Measurements from ENCODE around the gene DPP6.

DPP6 gene

DNA sequence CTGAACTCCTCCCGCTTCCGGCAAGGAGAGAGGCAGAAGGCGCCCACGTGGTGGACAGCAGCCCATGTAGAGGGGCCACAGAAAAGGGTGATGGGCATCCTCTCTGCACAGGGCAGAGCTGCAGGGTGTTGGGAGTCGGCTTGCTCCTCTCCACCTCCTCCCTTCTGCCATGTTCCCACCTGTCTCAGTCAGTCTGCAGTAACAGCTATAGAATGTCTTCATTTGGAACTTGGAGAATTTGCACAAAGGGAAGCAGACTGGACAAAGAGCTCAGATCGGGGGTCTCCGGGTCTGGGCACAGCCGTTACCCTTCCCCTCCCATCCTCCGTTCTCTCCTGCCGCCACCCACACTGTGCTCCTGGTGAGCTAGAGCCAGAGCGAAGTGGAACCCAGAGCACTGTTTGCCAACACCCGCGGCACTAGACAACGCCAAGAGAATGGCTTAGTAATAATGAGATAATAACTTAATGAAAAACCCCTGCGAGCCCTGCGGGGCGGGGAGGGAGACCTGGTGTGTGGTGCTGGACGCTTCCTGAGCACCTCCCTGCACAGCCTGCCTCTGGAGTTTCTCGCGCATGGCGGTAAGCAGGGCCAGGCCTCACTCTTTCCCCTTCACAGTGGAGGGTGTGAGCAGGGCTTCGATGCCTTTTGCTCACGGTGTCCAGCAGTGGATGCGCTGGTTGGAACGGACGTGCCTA lies 696.0 kb downstream of the DPP6 start:
- no peaks in the 10 kb centered on the region for H3K9me3 ChIP-seq (ENCODE audit: severe bottlenecking)
- peaks cover 83% of the 10 kb centered on the region for H3K27me3 ChIP-seq (ENCODE audit: insufficient read depth, low read depth, severe bottlenecking)
- H3K27ac ChIP-seq = no peak overlapping the region
- DNase-seq = no peak
- no peak overlapping the region for H3K4me3 ChIP-seq (ENCODE audit: low read depth, low read length)
- no peaks in the 10 kb centered on the region for H3K36me3 ChIP-seq
- TF ChIP-seq, protein P1, sequence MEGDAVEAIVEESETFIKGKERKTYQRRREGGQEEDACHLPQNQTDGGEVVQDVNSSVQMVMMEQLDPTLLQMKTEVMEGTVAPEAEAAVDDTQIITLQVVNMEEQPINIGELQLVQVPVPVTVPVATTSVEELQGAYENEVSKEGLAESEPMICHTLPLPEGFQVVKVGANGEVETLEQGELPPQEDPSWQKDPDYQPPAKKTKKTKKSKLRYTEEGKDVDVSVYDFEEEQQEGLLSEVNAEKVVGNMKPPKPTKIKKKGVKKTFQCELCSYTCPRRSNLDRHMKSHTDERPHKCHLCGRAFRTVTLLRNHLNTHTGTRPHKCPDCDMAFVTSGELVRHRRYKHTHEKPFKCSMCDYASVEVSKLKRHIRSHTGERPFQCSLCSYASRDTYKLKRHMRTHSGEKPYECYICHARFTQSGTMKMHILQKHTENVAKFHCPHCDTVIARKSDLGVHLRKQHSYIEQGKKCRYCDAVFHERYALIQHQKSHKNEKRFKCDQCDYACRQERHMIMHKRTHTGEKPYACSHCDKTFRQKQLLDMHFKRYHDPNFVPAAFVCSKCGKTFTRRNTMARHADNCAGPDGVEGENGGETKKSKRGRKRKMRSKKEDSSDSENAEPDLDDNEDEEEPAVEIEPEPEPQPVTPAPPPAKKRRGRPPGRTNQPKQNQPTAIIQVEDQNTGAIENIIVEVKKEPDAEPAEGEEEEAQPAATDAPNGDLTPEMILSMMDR (IDR thresholded peaks at IDR 0.05; ENCODE audit: low read depth, low read length) = no peak

DNA sequence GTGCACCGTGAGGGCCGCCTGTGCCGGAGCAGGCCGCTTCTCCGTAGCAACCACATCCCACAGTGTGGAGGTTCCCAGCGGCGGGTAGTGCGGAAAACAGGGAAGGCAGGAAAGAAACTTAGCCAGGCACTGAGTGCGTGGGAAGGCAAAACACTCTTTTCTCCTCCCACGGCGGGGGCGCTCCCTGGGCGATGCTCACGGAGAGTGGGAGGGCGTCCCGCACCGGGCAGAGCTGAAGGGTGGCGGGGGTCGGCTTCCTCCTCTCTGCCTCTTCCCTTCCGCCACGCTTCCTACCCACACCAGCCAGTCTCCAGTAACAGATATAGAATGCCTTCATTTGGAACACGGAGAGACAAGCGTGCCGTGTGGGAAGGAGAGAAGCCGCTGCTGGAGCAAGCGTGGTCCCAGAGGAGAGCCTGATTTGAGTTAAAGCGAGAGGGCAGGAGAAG lies 698.2 kb downstream of the DPP6 start:
- TF ChIP-seq, protein P1 (IDR thresholded peaks at IDR 0.05; ENCODE audit: low read depth, low read length) = no peak
- H3K4me3 ChIP-seq (ENCODE audit: low read depth, low read length) = no peak overlapping the region
- peaks cover 81% of the 10 kb centered on the region for H3K27me3 ChIP-seq (ENCODE audit: insufficient read depth, low read depth, severe bottlenecking)
- H3K27ac ChIP-seq = no peak overlapping the region
- no peak for DNase-seq
- peaks cover 2% of the 10 kb centered on the region for H3K9me3 ChIP-seq (ENCODE audit: severe bottlenecking)
- no peaks in the 10 kb centered on the region for H3K36me3 ChIP-seq

DNA sequence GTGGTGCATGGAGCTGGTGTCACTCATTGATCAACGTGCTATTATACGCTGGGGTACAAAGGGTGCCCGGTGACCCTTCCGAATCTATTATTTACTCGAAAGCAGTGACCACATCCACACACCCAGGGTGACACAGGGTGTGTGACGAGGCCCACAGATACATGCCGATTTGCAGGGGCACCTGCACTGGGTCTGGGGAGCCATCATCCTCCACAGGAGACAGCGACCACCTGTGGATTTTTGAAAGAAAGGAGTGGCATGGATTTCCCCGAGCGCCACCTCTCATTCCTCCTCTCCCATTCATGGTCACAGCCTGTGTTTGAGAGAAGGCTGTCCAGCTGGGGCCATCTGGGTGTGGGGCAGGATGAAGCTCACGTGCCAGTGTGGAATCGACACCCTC lies 701.0 kb downstream of the DPP6 start:
- Histone ChIP-seq H3K27ac (no peak overlapping the region), H3K27me3 (ENCODE audit: insufficient read depth, low read depth, severe bottlenecking) (peaks cover 80% of the 10 kb centered on the region), H3K9me3 (ENCODE audit: severe bottlenecking) (peaks cover 2% of the 10 kb centered on the region), H3K4me3 (ENCODE audit: low read depth, low read length) (no peak overlapping the region), H3K36me3 (no peaks in the 10 kb centered on the region)
- DNase-seq = no peak
- TF ChIP-seq, protein P1 (IDR thresholded peaks at IDR 0.05; ENCODE audit: low read depth, low read length) = no peak

DNA sequence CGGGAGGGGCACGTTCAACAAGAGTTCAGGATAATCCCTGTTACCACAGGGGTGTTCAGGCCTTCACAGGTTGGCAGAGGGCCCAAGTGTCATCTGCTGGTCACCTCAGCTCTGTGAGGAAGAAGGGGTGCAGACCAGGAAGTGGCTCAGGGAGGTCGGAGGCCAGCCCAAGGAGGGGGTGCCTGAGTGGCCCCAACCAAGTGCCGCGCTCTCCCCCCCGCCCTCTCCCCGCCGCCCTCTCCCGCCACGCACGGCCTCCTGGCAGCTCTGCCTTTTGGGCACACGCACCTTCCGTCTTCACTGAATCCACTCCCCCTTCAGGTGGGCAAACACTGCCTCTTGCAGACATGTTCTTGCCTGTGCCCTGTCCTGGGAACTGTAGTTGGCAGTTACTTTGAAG lies 705.6 kb downstream of the DPP6 start:
- TF ChIP-seq, protein P1 (IDR thresholded peaks at IDR 0.05; ENCODE audit: low read depth, low read length) = no peak
- Histone ChIP-seq H3K27ac (no peak overlapping the region), H3K4me3 (ENCODE audit: low read depth, low read length) (no peak overlapping the region), H3K27me3 (ENCODE audit: insufficient read depth, low read depth, severe bottlenecking) (peaks cover 90% of the 10 kb centered on the region), H3K36me3 (no peaks in the 10 kb centered on the region), H3K9me3 (ENCODE audit: severe bottlenecking) (peaks cover 2% of the 10 kb centered on the region)
- no peak for DNase-seq

DNA sequence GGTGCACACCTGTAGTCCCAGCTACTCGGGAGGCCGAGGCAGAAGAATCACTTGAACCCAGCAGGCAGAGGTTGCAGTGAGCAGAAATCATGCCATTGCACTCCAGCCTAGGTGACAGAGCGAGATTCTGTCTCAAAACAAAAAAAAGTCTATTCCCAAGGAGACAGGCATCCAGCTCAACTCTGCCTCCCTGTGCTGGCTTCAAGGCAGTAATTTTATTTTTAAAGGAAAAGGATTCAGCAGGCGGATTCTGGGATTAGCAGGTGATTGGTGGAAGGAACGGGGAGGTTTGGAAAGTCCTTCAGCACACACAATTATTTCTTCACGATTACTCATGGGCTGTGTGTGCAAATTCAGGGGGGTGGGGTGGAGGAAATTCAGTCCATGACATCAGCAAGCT lies 707.8 kb downstream of the DPP6 start:
- Histone ChIP-seq H3K4me3 (ENCODE audit: low read depth, low read length) (no peak overlapping the region), H3K27ac (no peak overlapping the region), H3K27me3 (ENCODE audit: insufficient read depth, low read depth, severe bottlenecking) (peaks cover 91% of the 10 kb centered on the region), H3K36me3 (no peaks in the 10 kb centered on the region), H3K9me3 (ENCODE audit: severe bottlenecking) (peaks cover 2% of the 10 kb centered on the region)
- DNase-seq = no peak
- TF ChIP-seq, protein P1 (IDR thresholded peaks at IDR 0.05; ENCODE audit: low read depth, low read length) = no peak

DNA sequence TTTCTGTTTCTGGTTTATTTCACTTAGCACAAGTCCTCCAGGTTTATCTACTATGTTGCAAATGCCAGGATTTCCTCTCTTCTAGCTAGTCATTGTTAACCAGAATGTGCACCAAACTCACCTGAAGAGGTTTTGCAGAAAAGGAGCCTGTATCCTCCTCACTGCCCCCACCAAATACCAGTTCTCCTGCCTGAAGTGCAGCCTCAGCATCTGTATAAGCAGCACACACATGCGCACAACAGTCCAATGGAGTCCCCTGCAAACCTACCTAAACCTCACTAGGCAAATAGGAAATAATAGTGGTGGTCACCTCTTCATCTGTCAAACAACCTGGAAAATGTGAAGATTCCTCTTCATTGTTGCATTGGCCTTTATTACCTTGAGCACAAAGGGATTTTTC lies 712.9 kb downstream of the DPP6 start:
- H3K4me3 ChIP-seq (ENCODE audit: low read depth, low read length) = no peak overlapping the region

More for the DNA sequence above, 712.9 kb downstream of the DPP6 start:
- TF ChIP-seq, protein P1 (IDR thresholded peaks at IDR 0.05; ENCODE audit: low read depth, low read length) = no peak
- Histone ChIP-seq H3K9me3 (ENCODE audit: severe bottlenecking) (no peaks in the 10 kb centered on the region), H3K27me3 (ENCODE audit: insufficient read depth, low read depth, severe bottlenecking) (peaks cover 96% of the 10 kb centered on the region), H3K27ac (no peak overlapping the region), H3K36me3 (no peaks in the 10 kb centered on the region)
- DNase-seq = no peak
